Skeletal muscle cell (primary cell): ENCODE measurements around the gene SPATA21.
"Not testable (repeated sequence)": the region's sequence is repeated elsewhere in the genome, so short reads cannot be mapped to it uniquely, and the experiment has no call there.

Experiments used
- DNase-seq: peaks from one replicate; pipeline ENCODE4 v3.0.0-alpha.2; 2010; ENCODE audit warnings: low read depth
- H3K4me3 ChIP-seq: 2 replicates; pipeline ENCODE4 v1.5.1; 2011; ENCODE audit warnings: low read depth, mild to moderate bottlenecking, control low read depth, low read length, moderate library complexity

The SPATA21 gene

DNA sequence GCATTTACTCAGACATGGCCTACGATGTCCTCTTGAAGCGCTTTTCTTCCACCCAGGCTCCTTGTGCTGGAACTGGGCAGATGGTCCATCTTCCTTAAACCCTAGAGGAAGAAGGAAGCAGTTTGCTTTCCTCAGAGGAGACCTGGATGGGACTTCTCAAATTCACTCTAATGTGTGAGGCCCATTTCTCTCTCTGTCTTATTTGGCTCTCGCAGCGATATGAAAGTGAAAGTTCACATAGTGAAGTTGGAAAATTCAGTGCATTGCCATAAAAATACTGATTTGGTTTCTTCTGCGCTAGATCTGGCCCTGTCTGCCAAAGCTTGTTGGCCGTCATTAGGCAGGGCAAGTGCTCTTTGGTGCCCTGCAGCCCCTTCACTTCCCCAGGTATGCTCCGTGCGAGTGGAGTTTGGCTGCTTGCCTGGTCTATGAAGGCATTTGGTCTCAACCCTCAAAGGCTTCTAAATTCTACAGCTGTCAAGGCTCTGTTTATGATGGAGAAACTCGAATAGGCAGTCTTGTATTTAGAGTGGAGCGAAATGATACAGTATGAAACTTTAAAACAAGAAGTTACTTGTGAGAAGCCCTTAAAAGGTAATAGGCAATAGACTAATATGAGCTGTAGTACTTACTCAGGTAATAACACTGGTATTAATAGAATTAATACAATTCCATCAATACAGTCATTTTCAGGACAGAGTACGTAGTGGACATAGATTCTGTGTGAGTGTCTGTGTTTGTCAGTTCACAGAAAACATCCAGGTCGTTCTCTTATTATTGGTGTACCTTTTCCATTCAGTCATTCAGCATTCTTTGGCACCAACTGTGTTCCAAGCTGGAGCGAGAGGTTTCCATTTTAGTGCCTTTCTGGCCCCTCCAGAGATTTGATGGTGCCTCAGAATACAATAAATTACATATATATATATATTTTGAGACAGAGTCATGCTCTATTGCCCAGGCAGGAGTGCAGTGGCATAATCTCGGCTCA is 49.7 kb downstream of the SPATA21 start:
- DNase-seq, result no peak
- H3K4me3 ChIP-seq, result peak overlapping the region; percentile 17

DNA sequence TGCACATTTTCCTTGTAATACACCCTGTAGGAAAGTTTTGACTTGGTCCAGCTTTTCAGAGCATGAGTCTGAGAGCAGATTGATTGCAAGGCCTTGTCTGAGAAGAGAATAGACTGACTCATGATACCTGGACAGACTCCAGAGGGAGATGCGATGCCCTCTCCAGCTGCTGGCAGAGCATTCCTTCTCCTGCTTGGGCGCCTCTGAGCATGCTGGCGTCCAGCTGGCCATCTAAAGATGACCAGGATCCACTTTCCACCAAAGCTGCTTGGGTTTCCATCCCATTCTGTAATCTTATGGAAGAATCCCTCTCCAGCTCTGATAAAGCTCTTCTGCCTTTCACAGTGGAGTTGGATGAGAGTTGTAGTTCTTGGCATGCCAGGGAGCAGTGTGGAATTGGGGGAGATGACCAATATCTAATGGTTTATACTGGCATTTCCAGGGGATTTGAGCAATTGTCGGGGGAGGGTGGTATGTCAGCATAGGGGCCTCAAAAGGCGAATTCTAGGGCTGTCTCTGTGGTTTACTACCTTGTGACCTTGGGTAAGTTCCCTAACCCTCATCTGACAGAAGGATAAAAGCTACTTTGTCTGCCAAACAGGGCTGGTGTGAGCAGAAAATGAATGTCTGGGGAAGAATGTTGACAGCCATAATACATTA is 50.6 kb downstream of the SPATA21 start:
- DNase-seq, result peak; percentile 59
- H3K4me3 ChIP-seq, result no peak overlapping the region

DNA sequence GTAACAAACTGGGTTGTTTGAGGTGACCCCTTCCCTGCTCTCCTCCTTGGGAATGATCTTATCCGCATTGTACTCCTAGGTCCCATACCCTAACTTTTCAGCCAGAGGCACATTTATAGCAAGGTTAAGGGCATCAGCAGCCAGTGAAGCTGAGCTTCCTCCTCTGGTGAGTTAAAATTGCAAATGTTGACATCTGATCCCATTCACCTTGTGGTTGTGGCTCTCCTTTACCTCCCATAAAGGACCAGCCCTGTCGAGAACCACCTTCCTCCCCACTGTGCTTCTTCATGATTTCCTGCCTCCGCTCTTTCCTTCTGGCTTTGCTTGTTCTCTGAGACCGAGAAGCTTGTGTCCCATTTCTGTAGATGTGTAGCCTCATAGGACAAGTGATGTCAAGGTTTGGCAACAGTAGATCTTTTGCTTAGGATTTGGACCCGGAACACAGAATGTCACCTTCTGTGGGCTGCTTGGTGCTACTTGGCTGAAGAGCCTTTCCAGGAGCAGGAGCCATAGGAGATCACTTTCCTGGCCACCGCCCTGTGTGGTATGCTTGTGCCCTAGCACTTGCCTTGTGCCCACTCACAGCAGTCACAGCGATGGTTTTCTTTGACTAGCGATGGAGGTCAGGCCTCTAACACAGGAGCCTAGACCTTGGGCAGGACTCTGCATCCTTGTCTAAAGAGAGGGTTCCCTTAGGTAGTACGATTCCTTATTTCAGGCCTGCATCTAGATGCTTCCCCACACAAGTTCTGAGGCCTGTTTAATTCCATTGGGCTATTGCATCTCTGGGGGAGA is 51.4 kb downstream of the SPATA21 start:
- DNase-seq, result no peak
- H3K4me3 ChIP-seq, result no peak overlapping the region

DNA sequence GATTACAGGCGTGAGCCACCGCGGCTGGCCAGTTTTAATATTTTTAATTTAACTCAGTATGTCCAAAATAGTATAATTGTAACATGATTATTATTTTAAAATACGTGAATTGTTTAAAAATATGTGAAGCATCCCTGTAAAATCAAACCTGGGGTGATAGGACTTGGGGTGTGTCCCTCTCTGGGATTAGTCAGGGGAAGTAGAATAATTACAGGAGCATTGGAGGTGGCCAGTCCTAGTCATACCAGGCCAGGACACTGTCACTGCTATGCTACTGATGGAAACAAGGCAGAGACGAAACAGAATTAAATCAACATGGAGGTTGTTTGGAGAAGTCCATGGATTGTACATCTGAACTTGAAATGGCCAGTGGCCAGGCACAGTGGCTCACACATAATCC is 53.3 kb downstream of the SPATA21 start:
- no peak overlapping the region for H3K4me3 ChIP-seq
- DNase-seq, result no peak

DNA sequence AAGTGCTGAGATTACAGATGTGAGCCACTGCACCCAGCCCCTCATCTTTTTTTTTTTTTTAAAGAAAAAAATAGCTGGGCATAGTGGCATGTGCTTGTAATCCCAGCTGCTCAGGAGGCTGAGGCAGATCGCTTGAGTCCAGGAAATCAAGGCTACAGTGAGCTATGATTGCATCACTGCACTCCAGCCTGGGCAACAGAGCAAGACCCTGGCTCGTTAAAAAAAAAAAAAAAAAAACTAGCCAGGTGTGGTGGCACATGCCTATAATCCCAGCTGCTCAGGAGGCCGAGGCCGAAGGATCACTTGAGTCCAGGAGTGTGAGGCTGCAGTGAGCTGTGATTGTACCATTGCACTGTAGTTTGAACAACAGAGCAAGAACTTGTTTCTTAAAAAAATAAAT is 56.4 kb downstream of the SPATA21 start:
- H3K4me3 ChIP-seq, result no peak overlapping the region
- DNase-seq, result no peak

DNA sequence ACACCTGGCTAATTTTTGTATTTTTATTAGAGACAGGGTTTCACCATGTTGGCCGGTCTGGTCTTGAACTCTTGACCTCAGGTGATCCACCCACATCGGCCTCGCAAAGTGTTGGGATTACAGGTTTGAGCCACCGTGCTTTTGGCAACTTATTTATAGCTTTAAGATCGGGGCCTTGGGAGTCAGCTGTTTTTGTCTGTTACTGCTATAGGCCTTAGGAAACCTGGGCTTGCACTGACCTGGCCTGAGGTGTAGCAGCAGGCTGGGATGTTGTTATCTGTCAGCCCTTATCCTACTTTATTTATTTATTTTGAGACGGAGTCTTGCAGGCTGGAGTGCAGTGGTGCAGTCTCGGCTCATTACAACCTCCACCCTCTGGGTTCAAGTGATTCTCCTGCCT is 58.8 kb downstream of the SPATA21 start:
- no peak for DNase-seq

DNA sequence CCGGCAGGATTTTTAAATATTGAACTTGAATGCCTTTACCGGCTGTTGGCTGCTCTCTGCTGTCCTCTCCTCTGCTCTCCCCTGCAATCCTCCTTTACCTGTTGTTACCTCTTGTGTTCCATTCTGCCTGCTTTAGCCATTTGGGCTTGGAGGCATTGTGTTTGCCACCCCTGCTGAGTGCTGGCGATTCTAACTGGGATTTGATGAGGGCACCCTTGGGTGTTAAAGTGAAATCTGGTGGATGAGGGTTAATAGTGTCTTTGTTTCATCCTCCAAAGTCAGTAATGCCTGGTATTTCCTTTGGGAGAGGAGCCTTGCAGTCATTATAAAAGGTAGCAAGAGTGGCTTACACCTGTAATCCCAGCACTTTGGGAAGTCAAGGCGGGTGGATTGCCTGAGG is 60.3 kb downstream of the SPATA21 start:
- no peak for DNase-seq
- H3K4me3 ChIP-seq, result no peak overlapping the region

More for the DNA sequence above, 58.8 kb downstream of the SPATA21 start:
- H3K4me3 ChIP-seq, result no peak overlapping the region

DNA sequence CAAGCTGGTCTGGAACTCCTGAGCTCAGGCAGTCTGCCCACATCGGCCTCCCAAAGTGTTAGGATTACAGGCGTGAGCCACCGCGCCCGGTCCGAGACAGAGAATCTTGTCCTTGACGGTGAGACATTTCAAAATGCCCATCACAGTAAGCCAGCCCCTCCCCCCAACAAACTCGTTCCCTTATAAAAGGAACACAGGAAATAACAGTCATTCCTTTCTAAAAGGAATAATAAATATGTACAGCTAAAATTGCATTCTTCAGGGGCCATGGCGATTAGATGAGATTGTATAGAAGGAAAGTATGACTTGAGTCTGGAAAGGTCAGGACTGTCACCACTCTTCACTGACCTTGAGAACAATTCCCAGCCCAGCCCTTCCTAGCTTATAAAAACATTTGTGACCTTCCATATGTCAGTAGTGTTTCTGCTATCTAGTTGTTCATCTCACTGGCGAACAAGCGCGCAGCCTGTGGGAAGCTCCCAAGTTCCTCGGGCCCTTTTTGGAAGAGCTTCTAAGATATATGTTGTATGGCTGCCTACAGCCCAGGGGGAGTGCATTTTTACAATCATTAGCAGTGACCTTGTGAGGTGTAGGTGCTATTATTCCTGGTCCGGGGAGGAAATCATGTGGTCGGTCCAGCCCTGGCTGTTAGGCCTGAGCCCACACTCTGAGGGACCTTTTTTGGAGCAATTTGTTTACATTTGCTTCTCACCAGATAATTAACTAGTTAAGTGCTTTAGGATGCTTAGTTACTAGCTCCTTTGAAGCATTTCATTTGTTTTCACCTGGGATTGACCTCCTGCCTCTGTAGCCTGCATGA is 61.5 kb downstream of the SPATA21 start:
- H3K4me3 ChIP-seq, result no peak overlapping the region
- no peak for DNase-seq

DNA sequence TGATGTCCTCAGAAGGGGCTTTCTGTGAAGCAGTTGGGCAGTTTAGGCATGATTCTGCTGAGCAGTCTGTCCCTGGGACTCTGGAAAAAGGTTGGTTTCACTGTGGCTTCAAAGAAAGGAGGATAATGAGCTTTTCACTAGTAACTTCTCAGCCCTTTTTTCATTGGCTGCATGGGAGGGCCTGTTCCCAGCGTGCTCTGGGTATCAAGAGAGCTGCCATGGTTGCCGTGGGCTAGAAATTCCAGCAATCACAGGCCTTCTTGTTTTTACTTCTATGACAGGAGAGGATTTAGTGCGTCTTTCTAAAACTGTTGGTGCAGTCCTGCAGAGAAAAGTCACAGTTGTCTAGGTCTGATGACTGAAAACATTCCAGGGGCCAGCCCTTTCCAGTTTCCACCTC is 63.0 kb downstream of the SPATA21 start:
- DNase-seq, result no peak
- H3K4me3 ChIP-seq, result no peak overlapping the region

DNA sequence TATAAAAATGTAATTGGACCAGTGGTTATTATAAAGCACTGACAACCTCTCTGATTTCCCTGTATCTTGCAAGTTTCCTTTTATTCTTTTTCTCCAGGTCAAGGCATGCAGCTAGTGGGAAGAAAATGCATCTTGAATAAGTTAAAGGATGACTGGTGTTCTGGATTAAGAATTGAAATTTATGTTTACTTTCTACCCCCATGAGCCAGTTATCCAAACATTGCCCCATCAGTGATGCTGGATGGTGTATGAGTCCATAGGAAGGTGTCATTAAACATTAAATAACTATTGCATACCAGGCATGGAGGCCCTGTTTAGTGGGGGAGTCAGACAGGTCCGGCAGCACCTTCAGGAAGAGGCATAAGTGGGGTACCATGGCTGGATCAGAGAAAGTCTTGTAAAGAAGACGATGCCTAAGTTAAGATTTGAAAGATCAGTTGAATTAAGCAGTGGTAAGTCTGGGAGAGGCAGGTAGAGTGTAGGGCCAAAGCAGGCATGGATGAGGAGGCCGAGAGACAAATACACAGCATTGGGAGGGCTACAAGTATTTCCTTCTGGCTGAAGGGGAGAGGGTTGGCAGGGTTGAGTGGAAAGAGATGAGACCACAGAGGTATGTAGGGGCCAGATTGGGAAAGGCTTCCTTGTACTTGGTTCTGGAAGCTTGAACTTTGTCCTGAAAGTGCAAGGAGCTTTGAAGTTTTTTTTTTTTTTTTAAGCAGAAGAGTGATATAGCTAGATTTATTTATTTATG is 64.5 kb downstream of the SPATA21 start:
- H3K4me3 ChIP-seq, result no peak overlapping the region
- DNase-seq, result no peak

DNA sequence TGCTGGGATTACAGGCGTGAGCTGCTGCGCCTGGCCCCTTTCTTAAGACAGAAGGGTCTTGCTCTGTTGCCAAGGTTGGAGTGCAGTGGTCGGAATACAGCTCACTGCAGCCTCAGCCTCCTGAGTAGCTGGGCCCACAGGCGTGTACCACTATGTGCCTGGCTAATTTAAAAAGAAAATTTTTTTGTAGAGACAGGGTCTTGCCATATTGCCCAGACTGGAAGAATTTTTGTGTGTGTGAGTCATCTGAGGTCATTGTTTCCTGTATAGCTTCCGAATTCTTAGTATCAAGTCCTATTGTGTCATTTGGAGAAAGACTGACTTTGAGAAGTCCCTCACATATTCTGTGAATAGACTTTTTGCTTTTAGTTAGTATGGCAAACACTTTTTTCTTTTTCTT is 65.5 kb downstream of the SPATA21 start:
- DNase-seq, result no peak

DNA sequence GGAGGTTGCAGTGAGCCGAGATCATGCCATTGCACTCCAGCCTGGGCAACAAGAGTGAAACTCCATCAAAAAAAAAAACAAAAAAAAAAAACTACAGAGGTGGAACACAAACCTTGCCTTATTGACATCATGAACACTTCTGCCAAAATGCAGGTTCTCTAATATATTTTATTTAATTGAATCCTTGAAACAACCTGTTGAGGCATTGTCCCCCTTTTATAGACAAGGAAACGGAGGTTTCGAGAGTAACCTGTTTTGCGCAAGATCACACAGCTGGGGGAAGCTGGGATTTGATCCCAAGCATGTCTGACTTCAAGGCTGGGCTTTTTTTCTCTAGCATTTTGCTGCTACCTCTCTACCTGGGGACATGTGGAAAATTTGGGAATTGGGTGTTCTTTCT is 67.4 kb downstream of the SPATA21 start:
- DNase-seq, result no peak
- no peak overlapping the region for H3K4me3 ChIP-seq

More for the DNA sequence above, 65.5 kb downstream of the SPATA21 start:
- no peak overlapping the region for H3K4me3 ChIP-seq

DNA sequence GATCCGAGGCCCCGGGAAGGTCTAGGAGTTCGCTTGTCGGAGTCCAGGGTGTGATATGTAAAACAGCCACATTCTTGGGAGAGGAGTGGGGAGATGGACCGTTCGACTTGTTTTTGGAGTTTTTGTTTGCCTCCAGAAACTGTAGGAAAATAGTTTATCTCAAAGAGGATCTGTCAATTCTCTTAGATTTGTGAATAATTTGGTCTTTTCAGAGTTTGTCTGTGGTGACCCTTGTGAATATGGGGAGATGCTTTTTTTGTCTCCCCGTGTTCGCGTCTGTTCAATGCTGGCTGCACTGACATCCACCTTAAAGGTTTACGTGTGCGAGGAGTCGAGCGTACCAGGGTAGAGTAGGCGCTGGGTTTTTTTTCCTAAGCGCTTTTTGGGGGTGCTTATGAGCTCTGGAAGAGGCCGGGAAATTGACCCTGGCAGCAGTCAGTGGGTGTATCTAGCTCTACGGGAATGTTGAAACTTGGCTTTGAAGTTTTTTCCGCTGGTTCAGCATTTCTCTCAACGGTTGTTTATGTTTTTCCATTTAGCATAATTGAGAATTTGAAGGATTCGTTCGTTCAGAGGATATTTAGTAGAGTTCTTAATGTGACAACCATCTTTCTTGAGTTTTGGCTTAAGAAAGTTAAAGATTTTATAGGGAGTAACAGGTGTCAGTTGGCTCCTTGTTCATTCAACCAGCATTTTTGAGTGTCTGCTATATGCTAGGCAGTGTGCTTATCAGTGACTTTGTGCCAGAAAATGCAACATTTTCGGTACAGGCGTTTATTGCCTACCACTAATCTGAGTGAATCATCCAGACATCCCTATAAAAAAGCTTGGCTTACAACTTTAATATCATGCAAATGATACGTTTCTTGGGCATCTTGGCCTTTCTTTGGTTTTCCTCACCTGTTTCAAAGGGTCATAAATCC is 69.0 kb downstream of the SPATA21 start:
- H3K4me3 ChIP-seq, result peak overlapping the region; percentile 85
- DNase-seq, result no peak

DNA sequence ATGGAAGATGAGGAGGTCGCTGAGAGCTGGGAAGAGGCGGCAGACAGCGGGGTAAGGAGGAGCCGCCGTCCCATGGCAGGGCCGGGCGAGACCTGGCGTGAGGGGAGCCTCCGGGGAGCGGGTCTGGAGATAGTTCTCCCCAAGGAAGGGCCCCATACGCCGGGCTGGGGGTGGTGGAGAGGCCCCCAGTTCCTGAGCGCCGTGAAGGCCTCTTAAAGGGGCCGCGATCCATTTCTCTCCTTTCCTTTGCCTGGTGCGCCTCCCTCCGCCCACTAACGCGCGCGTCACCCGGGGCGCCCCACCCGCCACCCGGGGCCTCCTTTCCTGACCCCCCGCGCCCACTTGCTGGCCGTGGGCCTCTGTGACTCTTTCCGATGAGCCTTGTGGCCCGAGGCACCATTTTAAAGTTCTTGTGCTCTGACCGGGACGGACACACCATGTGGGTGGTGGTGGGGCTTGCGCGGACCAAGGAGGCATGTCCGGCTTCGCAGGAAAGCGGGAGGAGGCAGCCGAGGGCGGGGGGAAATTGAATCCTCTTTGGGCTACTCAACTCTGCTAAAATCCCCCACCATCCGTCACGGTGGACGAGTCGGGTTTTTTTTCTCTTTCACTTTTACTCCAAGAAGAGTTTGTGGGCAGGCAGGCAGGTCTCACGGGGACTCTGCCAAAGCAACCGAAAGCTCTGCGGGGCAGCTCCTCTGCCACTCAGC is 69.8 kb downstream of the SPATA21 start:
- peak overlapping the region; percentile 85 for H3K4me3 ChIP-seq
- peak; percentile 43 for DNase-seq

DNA sequence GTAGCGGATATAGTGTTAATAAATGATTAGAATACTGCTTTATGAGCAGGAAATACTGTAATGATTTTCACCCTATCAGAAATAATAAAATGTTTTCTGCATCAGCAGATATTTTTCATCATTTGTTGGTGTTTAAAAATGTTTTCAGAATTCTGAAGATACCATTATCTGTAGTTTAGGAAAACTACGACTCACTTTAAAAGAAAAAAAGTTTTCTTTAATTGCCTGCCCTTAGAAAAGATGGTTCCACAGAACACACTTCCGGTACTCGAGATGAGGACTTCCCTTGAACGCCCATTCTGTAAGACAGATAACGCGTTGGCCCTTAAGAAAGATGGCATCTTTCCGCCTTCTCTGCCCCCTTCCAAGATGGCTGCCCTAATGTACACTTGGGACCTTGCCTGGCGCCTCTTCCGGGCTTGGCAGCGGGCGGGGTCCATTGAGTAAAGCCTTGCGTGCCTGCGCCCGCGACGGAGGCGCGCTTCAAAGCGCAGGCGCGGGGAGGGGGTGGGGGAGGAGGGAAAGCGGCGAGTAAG is 70.4 kb downstream of the SPATA21 start, which contains the start of gene SZRD1:
Gene SZRD1 (plus strand): TSS at position 521 of the 536 bp plus-strand sequence. CDS start 16 bp downstream, outside the sequence.
- H3K4me3 ChIP-seq, result peak within 1 kb of the TSS; percentile 85
- DNase-seq, result peak; percentile 98

DNA sequence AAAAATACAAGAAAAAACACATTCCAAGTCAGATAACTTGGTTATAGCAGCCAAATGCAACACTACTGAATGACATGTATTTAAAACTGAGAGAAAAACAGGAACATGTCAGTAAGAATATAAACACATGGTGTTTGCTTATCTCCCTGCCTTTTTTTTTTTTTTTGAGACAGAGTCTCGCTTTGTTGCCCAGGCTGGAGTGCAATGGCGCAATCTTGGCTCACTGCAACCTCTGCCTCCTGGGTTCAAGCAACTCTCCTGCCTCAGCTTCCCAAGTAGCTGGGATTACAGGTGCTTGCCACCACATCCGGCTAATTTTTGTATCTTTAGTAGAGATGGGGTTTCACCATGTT is 72.1 kb downstream of the SPATA21 start:
- DNase-seq, H3K4me3 ChIP-seq: not testable (repeated sequence)

DNA sequence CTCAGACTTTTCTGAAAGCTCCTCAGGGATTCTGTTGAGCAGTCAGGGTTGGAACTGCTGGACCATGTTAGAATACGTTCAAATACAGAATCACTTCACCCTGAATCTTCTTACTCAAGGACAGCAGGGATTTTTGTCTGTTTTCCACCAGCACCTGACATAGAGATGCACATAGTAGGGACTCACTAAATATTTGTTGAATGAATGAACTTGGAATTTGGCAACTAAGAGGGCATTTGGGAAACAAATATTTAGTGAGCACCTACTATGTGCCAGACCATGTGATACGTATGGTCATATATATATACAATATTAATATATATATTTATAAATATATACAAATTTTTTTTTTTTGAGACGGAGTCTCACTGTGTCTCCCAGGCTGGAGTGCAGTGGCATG is 80.4 kb downstream of the SPATA21 start:
- H3K4me3 ChIP-seq, result no peak overlapping the region
- DNase-seq, result no peak
